GM18951 (cell line): Measurements from ENCODE around the gene SLC12A9.

Source experiments
- POLR2A ChIP-seq: IDR thresholded peaks from 4 replicates; pipeline ENCODE4 v1.6.1; 2011; ENCODE audit warnings: mild to moderate bottlenecking; ENCODE audit not compliant: insufficient read length, insufficient read depth; ENCODE audit errors: extremely low read depth
- in situ Hi-C: fragments of 300-500 bp; cut with MboI; formaldehyde crosslinking; loops from one replicate; pipeline ENCODE4 v1.12.0; 2022; ENCODE audit warnings: low sequenced_read_pairs, mixed read lengths, inconsistent platforms; ENCODE audit not compliant: unreplicated experiment

The SLC12A9 gene

GRCh38 chr7:100914879-100915447 is 62.5 kb downstream of the SLC12A9 start:
- in situ Hi-C loops = no loop called here
- no peak for TF ChIP-seq POLR2A
